Suppressor macrophage treated with lipopolysaccharide for 1 hour (primary cell): ENCODE measurements around the gene SHPK.

ENCODE experiments used
- DNase-seq, 3 donors: peaks; one replicate each; pipeline ENCODE4 v3.0.0-alpha.2; 2020 to 2022

Gene SHPK

GRCh38 chr17:3636154-3636907 is at the start of gene SHPK, which contains the start of gene CTNS:
Gene SHPK (minus strand): TSS chr17:3636250. CDS start chr17:3636219, 31 bp downstream.
Gene CTNS (plus strand): TSS chr17:3636760. CDS start chr17:3640207, 3,447 bp downstream.
- peak; percentile 98 to 99 (median 99) for DNase-seq

GRCh38 chr17:3685174-3685573 is 49.1 kb upstream of the SHPK start:
- DNase-seq: no peak

- peak; percentile 57 to 71 (median 65) for DNase-seq
Measured at GRCh38 chr17:3683054-3683511, 47.0 kb upstream of the SHPK start.

- DNase-seq: no peak
Measured at GRCh38 chr17:3682033-3682432, 46.0 kb upstream of the SHPK start.

- DNase-seq: no peak
Measured at GRCh38 chr17:3681565-3681964, 45.5 kb upstream of the SHPK start.

GRCh38 chr17:3681057-3681456 is 45.0 kb upstream of the SHPK start:
- no peak for DNase-seq

GRCh38 chr17:3679531-3680126 is 43.6 kb upstream of the SHPK start:
- DNase-seq: no peak

- peak; percentile 22 to 47 (median 27) for DNase-seq
Measured at GRCh38 chr17:3678821-3679530, 42.9 kb upstream of the SHPK start.

GRCh38 chr17:3678095-3678820 is 42.2 kb upstream of the SHPK start:
- no peak for DNase-seq

- DNase-seq: no peak
Measured at GRCh38 chr17:3675886-3676285, 39.8 kb upstream of the SHPK start.

- no peak for DNase-seq
Measured at GRCh38 chr17:3672571-3672970, 36.5 kb upstream of the SHPK start.

- no peak for DNase-seq
Measured at GRCh38 chr17:3669548-3669947, 33.5 kb upstream of the SHPK start.

- no peak for DNase-seq
Measured at GRCh38 chr17:3669085-3669347, 33.0 kb upstream of the SHPK start.

GRCh38 chr17:3668279-3669084 is 32.4 kb upstream of the SHPK start, which contains the start of the genes EMC6 and TAX1BP3:
Gene EMC6 (plus strand): TSS chr17:3668812. CDS start chr17:3669147, 335 bp downstream.
Gene TAX1BP3 (minus strand): TSS chr17:3668578. CDS start chr17:3668526, 52 bp downstream.
- peak; percentile 100 for DNase-seq

GRCh38 chr17:3667366-3668278 is 31.6 kb upstream of the SHPK start:
- DNase-seq: peak; percentile 65 to 81 (median 70)

- no peak for DNase-seq
Measured at GRCh38 chr17:3666516-3666915, 30.5 kb upstream of the SHPK start.

GRCh38 chr17:3665834-3666233 is 29.8 kb upstream of the SHPK start:
- no peak for DNase-seq

- DNase-seq: no peak
Measured at GRCh38 chr17:3663102-3664011, 27.3 kb upstream of the SHPK start.

GRCh38 chr17:3660311-3660891 is 24.4 kb upstream of the SHPK start:
- DNase-seq: no peak
